H1 (cell line): Measurements from ENCODE around the gene TMEM170A. TPM values are rescaled to one million over a fixed set of nuclear protein-coding genes. Genes with fewer than 3 reads are reported as not detected.

Experiments used
- CBX8 ChIP-seq: fragments of 300-800, 300-1000 bp; sonication (generic); IDR thresholded peaks from 2 replicates; pipeline ENCODE4 v1.7.1; 2016; ENCODE audit warnings: low read depth, low read length, borderline replicate concordance
- EGR1 ChIP-seq: IDR thresholded peaks from 2 replicates; pipeline ENCODE4 v1.6.1; 2011; ENCODE audit warnings: low read depth, low read length, borderline replicate concordance
- EZH2 ChIP-seq: fragments of 200-600 bp; sonication (generic); IDR thresholded peaks from 2 replicates; pipeline ENCODE4 v1.7.1; 2012; ENCODE audit warnings: low read depth, mild to moderate bottlenecking, moderate library complexity, low read length, inconsistent platforms; ENCODE audit not compliant: severe bottlenecking
- KDM5A ChIP-seq: fragments of 200-600 bp; IDR thresholded peaks from 2 replicates; pipeline ENCODE4 v1.7.1; 2012; ENCODE audit warnings: mild to moderate bottlenecking, low read length, inconsistent platforms, mixed read lengths
- NANOG ChIP-seq: IDR thresholded peaks from 2 replicates; pipeline ENCODE4 v1.6.1; 2011; ENCODE audit warnings: low read length, low read depth, mild to moderate bottlenecking, inconsistent platforms; ENCODE audit not compliant: insufficient read depth, poor library complexity, severe bottlenecking
- POLR2A ChIP-seq, 2 experiments: IDR thresholded peaks; 1 replicate in 1 of 2; 2 replicates in 1 of 2; pipeline ENCODE4 v1.6.1; 2011; ENCODE audit warnings: low read depth in 2 of 2, low read length in 2 of 2, mild to moderate bottlenecking in 2 of 2; ENCODE audit errors: control extremely low read depth in 1 of 2
- RAD21 ChIP-seq, 2 experiments: IDR thresholded peaks in 1 of 2; conservative IDR thresholded peaks in 1 of 2; 2 replicates each; pipeline ENCODE4 v1.6.1; 2011; ENCODE audit warnings: low read depth in 2 of 2, low read length in 2 of 2, improper control_type of control experiment in 1 of 2, inconsistent platforms in 1 of 2, mild to moderate bottlenecking in 1 of 2, moderate library complexity in 1 of 2
- SAP30 ChIP-seq: fragments of 300-600 bp; sonication (generic); IDR thresholded peaks from 2 replicates; pipeline ENCODE4 v1.7.1; 2012; ENCODE audit warnings: low read length, moderate library complexity, mild to moderate bottlenecking, inconsistent platforms; ENCODE audit not compliant: insufficient read depth, insufficient replicate concordance
- SIN3A ChIP-seq, 2 experiments: IDR thresholded peaks in 1 of 2; conservative IDR thresholded peaks in 1 of 2; 2 replicates each; pipeline ENCODE4 v1.6.1; 2011 to 2012; ENCODE audit warnings: low read length in 2 of 2, improper control_type of control experiment in 1 of 2, low read depth in 1 of 2, mild to moderate bottlenecking in 1 of 2
- SRF ChIP-seq: IDR thresholded peaks from 2 replicates; pipeline ENCODE4 v1.6.1; 2011; ENCODE audit warnings: mild to moderate bottlenecking, low read depth, low read length, moderate library complexity
- TAF1 ChIP-seq: IDR thresholded peaks from 2 replicates; pipeline ENCODE4 v1.6.1; 2011; ENCODE audit warnings: mild to moderate bottlenecking, low read depth, low read length
- ZNF274 ChIP-seq: IDR thresholded peaks from 2 replicates; pipeline ENCODE4 v1.7.0; 2012; ENCODE audit warnings: low read length, borderline replicate concordance; ENCODE audit errors: extremely low read depth
- polyA plus RNA-seq, 7 experiments: library from polyadenylated mRNA; depleted of rRNA in 3 of 7; stranded (reverse) in 5 of 7; unstranded in 2 of 7; fragments of >200 nt in 5 of 7; fragments of 200-250 nt in 2 of 7; gene quantifications; 1 replicate in 5 of 7; 2 replicates in 1 of 7; 4 replicates in 1 of 7; pipeline versions ENCODE4 v1.2.1 to v1.2.3, GENCODE V29; 2011 to 2013; ENCODE audit warnings: missing spikeins in 2 of 7, mixed read lengths in 2 of 7
- total RNA-seq: library from RNA; stranded (reverse); fragmentation: NEBNext Ultra II Directional; extraction: Animal tissue kit (Norgen Biotek cat#: 25700); gene quantifications from 2 replicates; pipeline ENCODE4 v1.2.1, GENCODE V29; 2021

Gene TMEM170A
- total and polyA plus RNA-seq, 2 of the 8 experiments (the other 6 are each of a cell fraction or from before 2014, with no cell fraction given), result 22.9 to 56.6 TPM

DNA sequence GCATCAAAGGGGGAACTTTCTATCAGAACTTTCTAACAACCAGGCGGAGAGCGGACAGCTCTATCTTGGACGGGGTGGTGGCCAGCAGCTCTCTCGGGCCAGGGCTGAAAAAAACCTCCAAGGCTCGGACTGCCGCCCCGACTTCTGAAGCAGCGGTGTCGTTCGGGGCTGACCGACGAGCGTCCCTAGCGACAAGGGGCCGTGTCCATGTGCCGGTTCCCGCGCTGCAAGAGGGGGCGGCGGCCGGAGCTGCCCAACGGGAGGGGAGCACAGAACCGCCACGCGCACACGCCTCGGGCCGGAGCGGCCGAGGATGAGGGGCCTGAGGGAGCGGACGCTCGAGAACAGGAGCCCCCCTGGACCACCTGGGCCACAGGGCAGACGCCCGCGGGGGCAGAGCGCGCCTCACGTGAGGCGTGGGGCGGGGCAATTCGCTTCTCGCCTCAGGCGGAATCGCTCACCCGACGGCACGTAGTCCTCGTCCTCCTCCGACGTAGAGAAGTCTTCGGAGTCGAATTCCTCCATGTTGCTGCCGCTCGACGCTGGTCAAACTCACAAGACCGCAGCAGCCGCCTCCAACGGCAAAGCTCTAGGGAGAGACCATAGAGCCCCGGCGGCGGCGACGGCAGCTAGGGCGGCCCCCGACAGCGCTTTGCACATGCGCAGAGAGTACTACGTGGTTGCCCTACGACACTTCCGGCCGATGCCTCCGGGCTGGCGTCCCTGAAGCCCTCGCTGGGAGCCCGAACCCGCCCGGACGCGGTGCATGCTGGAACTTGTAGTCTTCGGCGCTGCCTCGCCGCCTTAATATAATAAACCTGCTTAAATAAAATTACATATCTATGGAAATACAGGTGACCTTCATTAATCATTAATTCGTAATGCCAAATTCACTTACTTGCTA, 31.4 kb downstream of the TMEM170A start, which contains the start of gene CFDP1 (continued):
- TF ChIP-seq CBX8, result no peak
- no peak for TF ChIP-seq EZH2
- TF ChIP-seq POLR2A (IDR thresholded peaks at IDR 0.05; ENCODE audit: control extremely low read depth in 1 of 2, low read depth in 2 of 2, low read length in 2 of 2), result peak in 1 of 2 experiments; percentile 71; a peak in 1 of 3 replicates
- no peak for TF ChIP-seq NANOG
- TF ChIP-seq KDM5A, result no peak
- TF ChIP-seq SIN3A (conservative IDR thresholded peaks at IDR 0.05 in 1 of 2, IDR thresholded peaks at IDR 0.05 in 1 of 2; ENCODE audit: low read depth in 1 of 2, low read length in 2 of 2), result peak; percentile 92; a peak in 3 of 4 replicates
- TF ChIP-seq SAP30, result peak; percentile 84
- TF ChIP-seq TAF1, result peak; percentile 60
- no peak for TF ChIP-seq RAD21 (IDR thresholded peaks at IDR 0.05 in 1 of 2, conservative IDR thresholded peaks at IDR 0.05 in 1 of 2; ENCODE audit: low read depth in 2 of 2, low read length in 2 of 2)
- TF ChIP-seq SRF, result no peak
- 0 out of 2 replicates have a peak, but pooled peaks have one; percentile 14 for TF ChIP-seq EGR1
- no peak for TF ChIP-seq ZNF274
